Ovary (tissue), 3 donors: ENCODE measurements around the gene C1orf87.

Experiments used
- POLR2A ChIP-seq: fragments of 450-650 bp; IDR thresholded peaks from one replicate; pipeline ENCODE4 v1.6.1; 2017; ENCODE audit warnings: antibody characterized with exemption, mild to moderate bottlenecking, moderate library complexity
- TF ChIP-seq, protein P1 (sequence below), 3 donors: fragments of 450-650 bp in 2 of 3; fragments of 200-600 bp in 1 of 3; IDR thresholded peaks; one replicate each; pipeline versions ENCODE4 v1.5.1 to v1.8.0; 2016 to 2022; ENCODE audit warnings: antibody characterized with exemption in 3 of 3, mild to moderate bottlenecking in 1 of 3
- donor health status: DM: no; HTN: no; CAD: no.

DNA sequence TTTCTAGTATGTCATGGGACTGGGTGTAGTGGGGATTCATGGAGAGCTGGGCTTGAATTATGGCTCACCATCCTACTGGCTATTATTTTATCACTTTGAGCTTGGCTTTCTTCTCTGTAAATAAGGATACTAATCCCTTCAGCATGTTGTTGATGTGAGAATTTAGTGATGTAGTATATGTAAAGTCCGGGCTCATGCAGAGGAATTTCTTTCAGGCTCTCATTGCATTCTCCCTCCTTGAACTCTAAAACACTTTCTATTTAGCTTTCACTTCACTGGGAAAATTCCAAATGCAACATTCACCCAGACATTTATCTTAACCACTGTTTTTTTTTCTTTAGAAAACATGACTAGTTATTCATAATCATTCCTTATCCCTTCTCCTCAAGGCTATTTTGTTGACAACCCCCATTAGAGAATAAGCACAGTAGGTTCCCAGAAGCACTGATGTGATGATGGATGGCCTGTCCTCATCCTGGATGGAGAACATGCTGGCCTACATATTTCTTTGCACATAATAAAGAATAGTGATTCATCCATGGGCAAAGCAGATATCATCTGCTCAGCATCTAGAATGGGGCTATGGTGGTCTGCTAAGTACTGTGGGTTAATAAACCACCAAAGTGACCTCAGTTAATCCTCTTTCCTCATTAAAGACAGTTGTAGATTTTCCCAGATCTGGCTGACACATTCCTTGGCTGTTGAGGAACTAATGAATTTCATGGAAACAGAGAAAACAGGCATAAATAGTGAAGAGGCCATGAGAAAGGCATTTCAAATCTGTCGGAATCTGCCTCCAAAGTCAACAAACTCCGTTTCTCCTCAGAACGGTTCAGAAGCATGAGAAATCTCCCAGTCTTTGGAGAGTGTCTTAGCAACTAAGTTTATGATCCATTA is 79.0 kb downstream of the C1orf87 start:
- no peak for TF ChIP-seq POLR2A
- TF ChIP-seq, protein P1, sequence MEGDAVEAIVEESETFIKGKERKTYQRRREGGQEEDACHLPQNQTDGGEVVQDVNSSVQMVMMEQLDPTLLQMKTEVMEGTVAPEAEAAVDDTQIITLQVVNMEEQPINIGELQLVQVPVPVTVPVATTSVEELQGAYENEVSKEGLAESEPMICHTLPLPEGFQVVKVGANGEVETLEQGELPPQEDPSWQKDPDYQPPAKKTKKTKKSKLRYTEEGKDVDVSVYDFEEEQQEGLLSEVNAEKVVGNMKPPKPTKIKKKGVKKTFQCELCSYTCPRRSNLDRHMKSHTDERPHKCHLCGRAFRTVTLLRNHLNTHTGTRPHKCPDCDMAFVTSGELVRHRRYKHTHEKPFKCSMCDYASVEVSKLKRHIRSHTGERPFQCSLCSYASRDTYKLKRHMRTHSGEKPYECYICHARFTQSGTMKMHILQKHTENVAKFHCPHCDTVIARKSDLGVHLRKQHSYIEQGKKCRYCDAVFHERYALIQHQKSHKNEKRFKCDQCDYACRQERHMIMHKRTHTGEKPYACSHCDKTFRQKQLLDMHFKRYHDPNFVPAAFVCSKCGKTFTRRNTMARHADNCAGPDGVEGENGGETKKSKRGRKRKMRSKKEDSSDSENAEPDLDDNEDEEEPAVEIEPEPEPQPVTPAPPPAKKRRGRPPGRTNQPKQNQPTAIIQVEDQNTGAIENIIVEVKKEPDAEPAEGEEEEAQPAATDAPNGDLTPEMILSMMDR (IDR thresholded peaks at IDR 0.05), result no peak
